HG03135 (cell line): Measurements from ENCODE around the gene HAP1.
"Not testable (repeated sequence)": the region's sequence is repeated elsewhere in the genome, so short reads cannot be mapped to it uniquely, and the experiment has no call there.

ENCODE experiments used
- ATAC-seq: cut with Tn5 transposase; IDR thresholded peaks from one replicate; pipeline ENCODE4 v1.9.1; 2021; ENCODE audit warnings: mild to moderate bottlenecking, moderate library complexity; ENCODE audit not compliant: unreplicated experiment

The HAP1 gene

GRCh38 chr17:41725134-41725533, 9.3 kb downstream of the HAP1 start:
- no peak for ATAC-seq

- no peak for ATAC-seq
These were observed 9.9 kb downstream of the HAP1 start for GRCh38 chr17:41724476-41725050.

- ATAC-seq, result no peak
These were observed 10.5 kb downstream of the HAP1 start for GRCh38 chr17:41723801-41724475.

- no peak for ATAC-seq
These were observed 12.2 kb downstream of the HAP1 start for GRCh38 chr17:41722231-41722630.

- no peak for ATAC-seq
These were observed 16.2 kb downstream of the HAP1 start for GRCh38 chr17:41718287-41718645.

- no peak for ATAC-seq
These were observed 16.8 kb downstream of the HAP1 start for GRCh38 chr17:41717408-41718286.

GRCh38 chr17:41711669-41712400, 22.6 kb downstream of the HAP1 start, which contains the start of gene GAST:
TSS of gene GAST (plus strand) at chr17:41712331. CDS start at chr17:41715437, 3,106 bp downstream.
- no peak for ATAC-seq

DNA sequence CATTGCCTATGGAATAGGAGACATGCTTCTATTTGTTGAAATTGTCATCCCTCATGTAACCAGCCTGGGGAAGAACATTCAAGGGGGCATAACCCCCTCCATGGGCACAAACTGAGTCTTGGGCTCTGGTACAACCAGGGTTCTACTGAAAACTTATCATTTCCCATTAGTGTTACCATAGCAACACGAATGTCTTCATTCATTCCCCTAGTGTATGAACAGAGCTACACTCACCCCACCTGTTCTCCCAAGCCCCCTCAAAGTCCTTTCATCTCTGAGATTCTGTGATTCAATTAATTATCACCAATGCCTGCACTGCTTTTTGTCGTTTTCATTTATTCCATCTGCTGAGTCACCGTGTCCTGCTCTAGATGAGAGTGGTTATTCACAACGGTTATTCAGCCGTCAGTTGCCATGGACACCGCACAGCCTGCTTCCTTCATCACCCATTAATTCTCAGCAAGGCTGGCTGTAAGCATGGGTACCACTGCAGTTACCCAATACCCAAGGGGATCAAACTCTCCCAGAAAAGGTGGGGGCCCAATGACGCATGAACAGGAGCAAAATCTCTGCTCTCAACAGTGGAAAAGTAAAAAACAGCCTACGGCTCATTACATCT, 23.9 kb downstream of the HAP1 start:
- ATAC-seq, result no peak

GRCh38 chr17:41707803-41708669, 26.4 kb downstream of the HAP1 start:
- no peak for ATAC-seq

GRCh38 chr17:41705271-41705991, 29.0 kb downstream of the HAP1 start:
- ATAC-seq, result no peak

GRCh38 chr17:41702712-41703111, 31.7 kb downstream of the HAP1 start:
- ATAC-seq, result no peak

DNA sequence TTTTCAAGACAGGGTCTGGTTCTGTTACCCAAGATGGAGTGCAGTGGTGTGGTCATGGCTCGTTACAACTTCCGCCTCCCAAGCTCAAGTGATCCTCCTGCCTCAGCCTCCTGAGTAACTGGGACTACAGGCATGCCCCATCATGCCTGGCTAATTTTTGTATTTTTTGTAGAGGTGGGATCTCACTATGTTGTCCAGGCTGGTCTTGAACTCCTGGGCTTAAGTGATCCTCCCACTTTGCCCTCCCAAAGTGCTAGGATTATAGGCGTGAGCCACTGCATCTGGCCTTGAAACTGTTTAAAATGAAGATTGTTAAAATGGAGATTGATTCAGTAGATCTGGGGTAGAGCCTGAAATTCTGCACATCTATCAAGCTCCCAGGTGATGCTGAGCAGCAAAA, 33.6 kb downstream of the HAP1 start:
- ATAC-seq, result not testable (repeated sequence)

GRCh38 chr17:41697122-41697962, 37.1 kb downstream of the HAP1 start:
- no peak for ATAC-seq

- no peak for ATAC-seq
These were observed 38.3 kb downstream of the HAP1 start for GRCh38 chr17:41695954-41696757.

GRCh38 chr17:41695134-41695661, 39.2 kb downstream of the HAP1 start:
- no peak for ATAC-seq

- ATAC-seq, result no peak
These were observed 41.5 kb downstream of the HAP1 start for GRCh38 chr17:41692722-41693521.
